Measurements from ENCODE around the gene HM13. TPM values are rescaled to one million over a fixed set of nuclear protein-coding genes. Genes with fewer than 3 reads are reported as not detected.

Gene HM13
- total RNA-seq, 1 donor from 2014 or later = 169 TPM

DNA sequence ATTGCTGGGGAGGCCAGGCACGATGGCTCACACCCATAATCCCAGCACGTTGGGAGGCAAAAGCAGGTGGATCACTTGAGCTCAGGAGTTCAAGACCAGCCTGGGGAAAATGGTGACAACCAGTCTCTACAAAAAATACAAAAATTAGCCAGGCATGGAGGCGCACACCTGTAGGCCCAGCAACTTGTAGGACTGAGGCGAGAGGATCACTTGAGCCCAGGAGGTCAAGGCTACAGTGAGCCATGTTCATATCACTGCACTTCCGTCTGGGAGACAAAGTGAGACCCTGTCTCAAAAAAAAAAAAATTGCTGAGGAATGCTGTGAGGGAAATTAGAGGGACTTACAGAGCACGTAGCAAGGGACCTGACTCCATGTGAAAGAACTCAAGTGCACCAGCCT, 50.0 kb downstream of the HM13 start:
- ATAC-seq (no peak), DNase-seq (no peak)
- Histone ChIP-seq H3K36me3 (peaks cover 67% of the 10 kb centered on the region), H3K27ac (no peak overlapping the region), H3K27me3 (no peaks in the 10 kb centered on the region), H3K9me3 (no peaks in the 10 kb centered on the region), H3K4me1 (peaks cover 29% of the 10 kb centered on the region), H3K4me3 (no peak overlapping the region)
- intact Hi-C loops (cut with DNase I) = loop anchor here (5.0 kb wide), 1 partner anchor 48 kb away; no protein-coding TSS in a partner anchor
- TF ChIP-seq, protein P1, sequence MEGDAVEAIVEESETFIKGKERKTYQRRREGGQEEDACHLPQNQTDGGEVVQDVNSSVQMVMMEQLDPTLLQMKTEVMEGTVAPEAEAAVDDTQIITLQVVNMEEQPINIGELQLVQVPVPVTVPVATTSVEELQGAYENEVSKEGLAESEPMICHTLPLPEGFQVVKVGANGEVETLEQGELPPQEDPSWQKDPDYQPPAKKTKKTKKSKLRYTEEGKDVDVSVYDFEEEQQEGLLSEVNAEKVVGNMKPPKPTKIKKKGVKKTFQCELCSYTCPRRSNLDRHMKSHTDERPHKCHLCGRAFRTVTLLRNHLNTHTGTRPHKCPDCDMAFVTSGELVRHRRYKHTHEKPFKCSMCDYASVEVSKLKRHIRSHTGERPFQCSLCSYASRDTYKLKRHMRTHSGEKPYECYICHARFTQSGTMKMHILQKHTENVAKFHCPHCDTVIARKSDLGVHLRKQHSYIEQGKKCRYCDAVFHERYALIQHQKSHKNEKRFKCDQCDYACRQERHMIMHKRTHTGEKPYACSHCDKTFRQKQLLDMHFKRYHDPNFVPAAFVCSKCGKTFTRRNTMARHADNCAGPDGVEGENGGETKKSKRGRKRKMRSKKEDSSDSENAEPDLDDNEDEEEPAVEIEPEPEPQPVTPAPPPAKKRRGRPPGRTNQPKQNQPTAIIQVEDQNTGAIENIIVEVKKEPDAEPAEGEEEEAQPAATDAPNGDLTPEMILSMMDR (IDR thresholded peaks at IDR 0.05) = no peak

- H3K9me3 ChIP-seq = no peaks in the 10 kb centered on the region
- ATAC-seq (no peak), DNase-seq (no peak)
- H3K27ac ChIP-seq = no peak overlapping the region
- intact Hi-C loops (cut with DNase I) = no loop called here
- H3K36me3 ChIP-seq = peaks cover 60% of the 10 kb centered on the region
- no peaks in the 10 kb centered on the region for H3K27me3 ChIP-seq
- H3K4me3 ChIP-seq = no peak overlapping the region
- H3K4me1 ChIP-seq = peaks cover 30% of the 10 kb centered on the region
- TF ChIP-seq, protein P1 (IDR thresholded peaks at IDR 0.05) = no peak
Observed at GRCh38 chr20:31565699-31566318, 51.6 kb downstream of the HM13 start.

- ATAC-seq (no peak), DNase-seq (no peak)
- Histone ChIP-seq H3K27me3 (no peaks in the 10 kb centered on the region), H3K9me3 (no peaks in the 10 kb centered on the region), H3K27ac (no peak overlapping the region), H3K4me3 (no peak overlapping the region), H3K4me1 (peaks cover 26% of the 10 kb centered on the region), H3K36me3 (peaks cover 55% of the 10 kb centered on the region)
- TF ChIP-seq, protein P1 (IDR thresholded peaks at IDR 0.05) = no peak
- intact Hi-C loops (cut with DNase I) = no loop called here
Observed at GRCh38 chr20:31566319-31566657, 52.0 kb downstream of the HM13 start.

GRCh38 chr20:31566658-31567379, 52.6 kb downstream of the HM13 start:
- ATAC-seq = no peak
- Histone ChIP-seq H3K4me1 (peaks cover 28% of the 10 kb centered on the region), H3K9me3 (no peaks in the 10 kb centered on the region), H3K27ac (no peak overlapping the region), H3K4me3 (no peak overlapping the region), H3K36me3 (peaks cover 49% of the 10 kb centered on the region), H3K27me3 (no peaks in the 10 kb centered on the region)
- intact Hi-C loops (cut with DNase I) = no loop called here
- TF ChIP-seq, protein P1 (IDR thresholded peaks at IDR 0.05) = no peak
- DNase-seq = no peak

DNA sequence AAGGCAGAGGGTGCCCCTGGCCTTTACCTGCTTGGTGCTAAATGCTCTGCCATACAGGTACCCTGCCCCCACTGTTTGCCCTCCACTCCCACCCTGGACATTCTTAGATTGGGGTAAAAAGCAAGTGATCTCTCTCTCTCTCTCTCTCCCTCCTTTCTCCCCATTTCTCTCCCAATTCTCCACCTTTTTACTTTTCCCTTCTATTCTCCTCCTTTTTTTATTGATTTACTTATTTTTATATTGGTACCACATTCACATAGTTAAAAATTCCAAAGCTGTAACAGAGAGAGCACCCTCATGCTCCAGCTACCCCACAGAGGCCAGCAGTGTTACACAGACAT, 53.1 kb downstream of the HM13 start:
- Histone ChIP-seq H3K27ac (no peak overlapping the region), H3K4me1 (peaks cover 33% of the 10 kb centered on the region), H3K9me3 (no peaks in the 10 kb centered on the region), H3K36me3 (peaks cover 44% of the 10 kb centered on the region), H3K4me3 (no peak overlapping the region), H3K27me3 (no peaks in the 10 kb centered on the region)
- intact Hi-C loops (cut with DNase I) = no loop called here
- no peak for ATAC-seq
- DNase-seq = no peak
- TF ChIP-seq, protein P1 (IDR thresholded peaks at IDR 0.05) = no peak

All from upper lobe of right lung (tissue), 1 donor.